Upper lobe of left lung (tissue), 4 donors: ENCODE results near the gene AMBP.

Experiments
- POLR2A ChIP-seq, 4 donors: fragments of 450-650 bp; IDR thresholded peaks; one replicate each; pipeline ENCODE4 v1.5.1; 2016 to 2017; ENCODE audit warnings: antibody characterized with exemption in 4 of 4, mild to moderate bottlenecking in 2 of 4
- TF ChIP-seq, protein P1 (sequence below), 6 experiments: fragments of 450-650 bp in 4 of 6; fragments of 200-600 bp in 2 of 6; sonication (generic) in 2 of 6; IDR thresholded peaks; one replicate each; pipeline ENCODE4 v1.5.1; 2016 to 2019; ENCODE audit warnings: antibody characterized with exemption in 6 of 6

DNA sequence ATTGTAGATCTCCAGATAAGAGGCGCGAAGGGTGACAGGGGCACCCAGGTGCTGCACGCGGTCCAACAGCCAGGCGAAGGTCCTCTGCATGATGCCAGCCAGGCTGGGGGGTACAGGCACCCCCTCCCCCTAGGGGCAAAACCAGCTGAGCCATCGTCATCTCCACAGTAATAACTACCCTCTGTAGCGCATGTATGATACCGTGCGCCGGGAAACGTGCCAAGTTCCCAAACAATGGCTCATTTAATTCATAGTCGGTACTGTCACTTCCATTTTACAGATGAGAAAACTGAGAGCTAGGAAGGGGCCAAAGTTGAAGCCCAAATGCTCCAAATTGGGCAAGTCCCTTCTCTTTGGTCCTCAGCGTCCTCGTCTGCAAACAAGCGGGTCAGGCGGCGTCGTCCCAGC is 19.5 kb upstream of the AMBP start:
- TF ChIP-seq, protein P1, sequence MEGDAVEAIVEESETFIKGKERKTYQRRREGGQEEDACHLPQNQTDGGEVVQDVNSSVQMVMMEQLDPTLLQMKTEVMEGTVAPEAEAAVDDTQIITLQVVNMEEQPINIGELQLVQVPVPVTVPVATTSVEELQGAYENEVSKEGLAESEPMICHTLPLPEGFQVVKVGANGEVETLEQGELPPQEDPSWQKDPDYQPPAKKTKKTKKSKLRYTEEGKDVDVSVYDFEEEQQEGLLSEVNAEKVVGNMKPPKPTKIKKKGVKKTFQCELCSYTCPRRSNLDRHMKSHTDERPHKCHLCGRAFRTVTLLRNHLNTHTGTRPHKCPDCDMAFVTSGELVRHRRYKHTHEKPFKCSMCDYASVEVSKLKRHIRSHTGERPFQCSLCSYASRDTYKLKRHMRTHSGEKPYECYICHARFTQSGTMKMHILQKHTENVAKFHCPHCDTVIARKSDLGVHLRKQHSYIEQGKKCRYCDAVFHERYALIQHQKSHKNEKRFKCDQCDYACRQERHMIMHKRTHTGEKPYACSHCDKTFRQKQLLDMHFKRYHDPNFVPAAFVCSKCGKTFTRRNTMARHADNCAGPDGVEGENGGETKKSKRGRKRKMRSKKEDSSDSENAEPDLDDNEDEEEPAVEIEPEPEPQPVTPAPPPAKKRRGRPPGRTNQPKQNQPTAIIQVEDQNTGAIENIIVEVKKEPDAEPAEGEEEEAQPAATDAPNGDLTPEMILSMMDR (IDR thresholded peaks at IDR 0.05), result no peak
- no peak for TF ChIP-seq POLR2A (IDR thresholded peaks at IDR 0.05)
